Left renal cortex interstitium (tissue), 4 donors: ENCODE data around the gene AKAIN1. TPM values are rescaled to one million over a fixed set of nuclear protein-coding genes. Genes with fewer than 3 reads are reported as not detected.

Experiments used
- DNase-seq, 4 donors: peaks; one replicate each; pipeline ENCODE4 v3.0.0-alpha.2; 2013; ENCODE audit warnings: low read depth in 4 of 4, low spot score in 2 of 4, missing footprints in 1 of 4
- polyA plus RNA-seq, 4 donors: library from polyadenylated mRNA; unstranded; fragments of 120-200 nt; gene quantifications; one replicate each; pipeline ENCODE4 v1.2.1, GENCODE V29; 2013; ENCODE audit not compliant: insufficient read length in 4 of 4

Gene AKAIN1
- polyA plus RNA-seq, 4 donors, result not detected

DNA sequence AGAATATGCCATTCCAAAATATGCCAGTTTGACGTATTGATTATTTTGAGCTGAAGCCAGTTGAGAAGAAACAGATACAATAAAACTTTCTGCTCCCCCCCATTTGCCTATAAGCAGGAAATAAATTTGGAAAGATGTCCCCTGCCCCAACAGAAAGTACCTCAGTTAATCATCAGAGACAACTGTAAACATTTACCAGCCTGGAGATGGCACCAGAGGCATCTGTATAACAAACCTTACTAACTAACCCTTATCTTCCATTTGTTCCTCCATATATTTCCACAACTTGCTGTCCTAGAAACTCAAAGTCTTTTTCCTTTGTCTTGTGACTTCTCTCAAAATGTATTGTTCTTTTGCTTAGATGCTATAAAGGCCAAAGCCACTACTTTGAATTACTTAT, 93.8 kb downstream of the AKAIN1 start:
- DNase-seq, result no peak

DNA sequence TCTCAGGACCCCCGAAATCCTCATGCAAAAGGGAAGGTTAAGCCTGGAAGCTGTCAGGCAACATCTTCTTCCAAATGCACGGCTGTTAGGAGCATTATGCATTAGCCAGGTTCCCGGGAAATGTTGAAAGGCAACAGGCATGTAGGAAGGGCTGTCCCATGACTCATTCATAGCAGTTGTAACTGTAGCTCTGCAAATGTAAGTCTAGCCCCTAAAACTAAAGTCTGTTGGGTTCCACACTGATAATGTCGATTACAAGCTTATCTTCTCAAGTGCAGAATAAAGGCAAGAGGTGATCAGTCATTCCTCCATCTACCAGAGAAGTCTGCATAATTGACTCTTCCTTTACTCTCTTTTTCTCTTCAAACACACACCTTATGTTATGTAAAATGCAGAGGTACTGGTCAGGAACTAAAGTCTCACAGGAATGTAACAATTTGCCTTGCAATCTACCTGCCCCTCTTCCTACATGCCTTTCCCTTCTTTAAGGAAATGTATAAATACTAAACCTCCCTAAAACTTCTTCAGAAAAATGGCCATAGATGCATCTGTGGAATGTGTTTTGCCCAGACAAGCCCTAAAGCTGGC, 99.8 kb downstream of the AKAIN1 start:
- DNase-seq, result no peak

DNA sequence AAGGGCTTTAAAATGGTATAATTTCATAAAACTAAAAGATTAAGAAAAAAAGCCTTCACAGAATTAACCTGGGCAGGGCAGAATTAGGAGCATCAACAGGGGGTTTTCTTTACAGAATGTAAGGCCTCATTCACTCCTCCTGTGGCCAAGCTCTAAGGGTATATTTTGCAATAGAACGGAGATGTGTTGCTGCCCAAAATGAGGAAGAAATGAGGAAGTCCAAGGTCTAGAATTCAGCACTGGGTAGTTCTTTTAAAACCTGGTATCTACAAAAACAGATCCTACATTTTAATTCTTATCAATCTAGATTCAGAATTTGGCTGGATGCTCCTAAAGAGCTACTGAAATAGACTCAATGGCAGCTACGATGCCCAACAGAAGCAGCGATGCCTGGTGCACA, 101.8 kb downstream of the AKAIN1 start:
- DNase-seq, result no peak

DNA sequence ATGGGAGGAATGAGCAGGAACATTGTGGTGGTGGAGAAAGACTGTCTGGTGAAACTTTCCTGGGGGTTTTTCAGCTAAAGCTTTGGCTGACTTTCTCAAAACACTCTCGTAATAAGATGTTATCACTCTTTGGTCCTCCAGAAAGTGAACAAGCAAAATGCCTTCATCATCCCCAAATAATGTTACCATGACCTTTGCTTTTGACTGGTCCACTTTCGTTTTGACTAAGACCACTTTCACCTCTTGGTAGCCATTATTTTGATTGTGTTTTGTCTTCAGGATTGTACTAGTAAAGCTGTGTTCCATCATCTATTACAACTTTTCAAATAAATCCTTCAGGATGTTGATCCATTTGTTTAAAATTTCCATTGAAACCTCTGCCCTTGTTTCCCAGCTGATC, 103.2 kb downstream of the AKAIN1 start:
- DNase-seq, result no peak

Other genes starting within 250 kb of the AKAIN1 start
- gene ZBTB14, start 98.5 kb upstream of the AKAIN1 start, polyA plus RNA-seq, result 10 to 100 TPM; 21.3 to 24.3 (median 22.6) TPM